CD14-positive monocyte (primary cell): Measurements from ENCODE around the gene UAP1L1. TPM values are rescaled to one million over a fixed set of nuclear protein-coding genes. Genes with fewer than 3 reads are reported as not detected.
"Not testable (repeated sequence)": the region's sequence is repeated elsewhere in the genome, so short reads cannot be mapped to it uniquely, and the experiment has no call there.

ENCODE experiments used
- DNase-seq, 3 donors: peaks; one replicate each; pipeline ENCODE4 v3.0.0-alpha.2; 2011 to 2022
- H2AFZ ChIP-seq: 2 replicates; pipeline ENCODE4 v1.6.0; 2012; ENCODE audit warnings: mild to moderate bottlenecking, low read depth, low read length, inconsistent platforms; ENCODE audit not compliant: insufficient read depth, poor library complexity, severe bottlenecking
- H3K27ac ChIP-seq, 2 donors: 1 replicate in 1 of 2; 2 replicates in 1 of 2; pipeline ENCODE4 v1.5.1; 2012 to 2013; ENCODE audit warnings: low read length in 2 of 2, control low read depth in 1 of 2, inconsistent platforms in 1 of 2, low read depth in 1 of 2, mild to moderate bottlenecking in 1 of 2
- H3K27me3 ChIP-seq, 2 donors: one replicate each; pipeline versions ENCODE4 v1.6.0 to v1.6.1; 2011 to 2013; ENCODE audit warnings: low read length in 2 of 2; ENCODE audit not compliant: control insufficient read depth in 2 of 2, insufficient read depth in 2 of 2
- H3K36me3 ChIP-seq, 2 donors: replicated peaks in 1 of 2; 1 replicate in 1 of 2; 2 replicates in 1 of 2; pipeline versions ENCODE4 v1.5.1 to v1.6.1; 2012 to 2013; ENCODE audit warnings: low read length in 2 of 2, control low read depth in 1 of 2, inconsistent platforms in 1 of 2, mild to moderate bottlenecking in 1 of 2; ENCODE audit not compliant: insufficient read depth in 2 of 2, control insufficient read depth in 1 of 2
- H3K4me1 ChIP-seq, 2 donors: 1 replicate in 1 of 2; 2 replicates in 1 of 2; pipeline versions ENCODE4 v1.5.1 to v1.6.1; 2012 to 2013; ENCODE audit warnings: low read length in 2 of 2, control low read depth in 1 of 2, inconsistent platforms in 1 of 2, mild to moderate bottlenecking in 1 of 2, moderate library complexity in 1 of 2; ENCODE audit not compliant: insufficient read depth in 2 of 2, control insufficient read depth in 1 of 2
- H3K4me2 ChIP-seq: replicated peaks from 2 replicates; pipeline ENCODE3; 2012; ENCODE audit warnings: low read length, moderate library complexity, mild to moderate bottlenecking; ENCODE audit not compliant: poor library complexity, severe bottlenecking; ENCODE audit errors: extremely low read depth
- H3K4me3 ChIP-seq, 3 experiments: fragments of 200-600 bp in 1 of 3; sonication (generic) in 1 of 3; replicated peaks in 1 of 3; 1 replicate in 2 of 3; 2 replicates in 1 of 3; pipeline ENCODE4 v1.5.1; 2011 to 2013; ENCODE audit warnings: low read length in 3 of 3, mild to moderate bottlenecking in 3 of 3, control low read depth in 2 of 3, low read depth in 2 of 3, inconsistent platforms in 1 of 3, moderate library complexity in 1 of 3
- H3K79me2 ChIP-seq: 2 replicates; pipeline ENCODE4 v1.6.0; 2012; ENCODE audit warnings: mild to moderate bottlenecking, control low read depth, inconsistent platforms, low read length, moderate library complexity; ENCODE audit not compliant: insufficient read depth
- H3K9ac ChIP-seq: 2 replicates; pipeline ENCODE4 v1.6.0; 2017; ENCODE audit warnings: low read length, mild to moderate bottlenecking; ENCODE audit not compliant: insufficient read depth, poor library complexity, severe bottlenecking
- H3K9me3 ChIP-seq, 2 donors: replicated peaks in 1 of 2; 1 replicate in 1 of 2; 2 replicates in 1 of 2; pipeline versions ENCODE4 v1.5.1 to v1.6.1; 2012 to 2013; ENCODE audit warnings: low read length in 2 of 2, control low read depth in 1 of 2; ENCODE audit not compliant: control insufficient read depth in 1 of 2, insufficient read depth in 1 of 2
- H4K20me1 ChIP-seq: 2 replicates; pipeline ENCODE4 v1.6.0; 2012; ENCODE audit warnings: mild to moderate bottlenecking, low read length, control low read depth, moderate library complexity; ENCODE audit not compliant: insufficient read depth
- H3K27ac Mint-ChIP-seq, 7 donors: one replicate each; pipeline ENCODE4 v1.8.0; 2020; ENCODE audit warnings: mild to moderate bottlenecking in 7 of 7, mixed read lengths in 7 of 7, moderate library complexity in 6 of 7, inconsistent platforms in 2 of 7
- H3K27me3 Mint-ChIP-seq, 3 donors: one replicate each; pipeline ENCODE4 v1.8.0; 2021 to 2022; ENCODE audit warnings: low read depth in 3 of 3, mild to moderate bottlenecking in 3 of 3, mixed read lengths in 3 of 3, moderate library complexity in 3 of 3, inconsistent platforms in 1 of 3
- H3K36me3 Mint-ChIP-seq, 2 donors: one replicate each; pipeline ENCODE4 v1.8.0; 2020; ENCODE audit warnings: mixed read lengths in 2 of 2, inconsistent platforms in 1 of 2, mild to moderate bottlenecking in 1 of 2
- H3K4me1 Mint-ChIP-seq: one replicate; pipeline ENCODE4 v1.8.0; 2020; ENCODE audit warnings: mild to moderate bottlenecking, mixed read lengths
- H3K4me3 Mint-ChIP-seq, 2 donors: one replicate each; pipeline ENCODE4 v1.8.0; 2020; ENCODE audit warnings: mild to moderate bottlenecking in 2 of 2, mixed read lengths in 2 of 2, moderate library complexity in 1 of 2
- H3K9me3 Mint-ChIP-seq, 7 donors: one replicate each; pipeline ENCODE4 v1.8.0; 2020 to 2022; ENCODE audit warnings: mixed read lengths in 7 of 7, mild to moderate bottlenecking in 6 of 7, moderate library complexity in 6 of 7, inconsistent platforms in 2 of 7
- WGBS: methylation state at CpG from one replicate; pipeline ENCODE4 v1.1.5; 2013; ENCODE audit warnings: missing lambda C conversion rate; ENCODE audit not compliant: insufficient coverage; 5-methylcytosine and 5-hydroxymethylcytosine counted together
- intact Hi-C, 2 donors: fragments of 100-400 bp; cut with micrococcal nuclease; formaldehyde crosslinking; loops; one replicate each; pipeline versions ENCODE4 v1.15.0 to v1.15.1; 2023
- polyA plus RNA-seq, 3 donors: library from polyadenylated mRNA; depleted of rRNA in 1 of 3; unstranded in 2 of 3; stranded (reverse) in 1 of 3; fragments of 300-500 nt in 2 of 3; fragments of >200 nt in 1 of 3; fragmentation: Illumina TruSeq in 2 of 3; gene quantifications; 1 replicate in 2 of 3; 2 replicates in 1 of 3; pipeline ENCODE4 v1.2.3, GENCODE V29; 2012 to 2021
- TF ChIP-seq, protein P1 (sequence below): fragments of 200-600 bp; IDR thresholded peaks from one replicate; pipeline ENCODE4 v1.8.0; 2022; ENCODE audit warnings: antibody characterized with exemption, mild to moderate bottlenecking

UAP1L1 gene
- polyA plus RNA-seq, 3 donors, result 5.7 to 16.7 (median 14.8) TPM

GRCh38 chr9:137116728-137117127 is 39.4 kb downstream of the UAP1L1 start:
- Histone ChIP-seq H3K4me3 (no peak overlapping the region), H3K4me2 (no peak overlapping the region), H3K9ac (no peak overlapping the region), H3K27me3 (peaks cover 0 to 3% of the 10 kb centered on the region in 2 donors), H3K27ac (no peak overlapping the region), H3K79me2 (no peaks in the 10 kb centered on the region), H2AFZ (no peak overlapping the region), H3K4me1 (peaks cover 15 to 17% of the 10 kb centered on the region in 2 donors), H3K36me3 (peaks cover 13 to 15% of the 10 kb centered on the region in 2 donors), H4K20me1 (peaks cover 14% of the 10 kb centered on the region), H3K9me3 (no peaks in the 10 kb centered on the region)
- H3K27ac Mint-ChIP-seq, result no peak overlapping the region
- H3K4me1 Mint-ChIP-seq, result peaks cover 12% of the 10 kb centered on the region
- H3K36me3 Mint-ChIP-seq, result peaks cover 3 to 8% of the 10 kb centered on the region in 2 donors
- DNase-seq, result no peak
- H3K27me3 Mint-ChIP-seq, result peaks cover 3 to 9% (median 6%) of the 10 kb centered on the region in 3 donors
- 92% methylated on average over 7 of the region's 17 CpGs for WGBS
- intact Hi-C loops, result loop anchor here in 1 of 2 donors (5.0 kb wide), 2 partner anchors 66 to 111 kb away; partner anchors contain the start of genes CYSRT1 and RNF224
- TF ChIP-seq, protein P1, sequence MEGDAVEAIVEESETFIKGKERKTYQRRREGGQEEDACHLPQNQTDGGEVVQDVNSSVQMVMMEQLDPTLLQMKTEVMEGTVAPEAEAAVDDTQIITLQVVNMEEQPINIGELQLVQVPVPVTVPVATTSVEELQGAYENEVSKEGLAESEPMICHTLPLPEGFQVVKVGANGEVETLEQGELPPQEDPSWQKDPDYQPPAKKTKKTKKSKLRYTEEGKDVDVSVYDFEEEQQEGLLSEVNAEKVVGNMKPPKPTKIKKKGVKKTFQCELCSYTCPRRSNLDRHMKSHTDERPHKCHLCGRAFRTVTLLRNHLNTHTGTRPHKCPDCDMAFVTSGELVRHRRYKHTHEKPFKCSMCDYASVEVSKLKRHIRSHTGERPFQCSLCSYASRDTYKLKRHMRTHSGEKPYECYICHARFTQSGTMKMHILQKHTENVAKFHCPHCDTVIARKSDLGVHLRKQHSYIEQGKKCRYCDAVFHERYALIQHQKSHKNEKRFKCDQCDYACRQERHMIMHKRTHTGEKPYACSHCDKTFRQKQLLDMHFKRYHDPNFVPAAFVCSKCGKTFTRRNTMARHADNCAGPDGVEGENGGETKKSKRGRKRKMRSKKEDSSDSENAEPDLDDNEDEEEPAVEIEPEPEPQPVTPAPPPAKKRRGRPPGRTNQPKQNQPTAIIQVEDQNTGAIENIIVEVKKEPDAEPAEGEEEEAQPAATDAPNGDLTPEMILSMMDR, result no peak
- peaks cover 0 to 3% (median 0%) of the 10 kb centered on the region in 7 donors for H3K9me3 Mint-ChIP-seq
- no peak overlapping the region for H3K4me3 Mint-ChIP-seq

GRCh38 chr9:137117269-137117731 is 40.0 kb downstream of the UAP1L1 start:
- intact Hi-C loops, result loop anchor here in 1 of 2 donors (5.0 kb wide), 2 partner anchors 65 to 110 kb away; partner anchors contain the start of genes CYSRT1 and RNF224
- peaks cover 0 to 3% of the 10 kb centered on the region in 2 donors for H3K27me3 ChIP-seq
- Mint-ChIP-seq H3K36me3 (peaks cover 3 to 6% of the 10 kb centered on the region in 2 donors), H3K27ac (no peak overlapping the region), H3K4me3 (no peak overlapping the region), H3K9me3 (peaks cover 0 to 3% (median 0%) of the 10 kb centered on the region in 7 donors), H3K27me3 (peaks cover 3 to 9% (median 6%) of the 10 kb centered on the region in 3 donors), H3K4me1 (peaks cover 12% of the 10 kb centered on the region)
- TF ChIP-seq, protein P1, result no peak
- H3K4me2 ChIP-seq, result no peak overlapping the region
- peaks cover 8 to 9% of the 10 kb centered on the region in 2 donors for H3K36me3 ChIP-seq
- no peaks in the 10 kb centered on the region for H3K9me3 ChIP-seq
- H2AFZ ChIP-seq, result no peak overlapping the region
- peaks cover 13% of the 10 kb centered on the region for H4K20me1 ChIP-seq
- H3K4me1 ChIP-seq, result peaks cover 15 to 17% of the 10 kb centered on the region in 2 donors
- H3K9ac ChIP-seq, result no peak overlapping the region
- 91% methylated on average over 8 of the region's 15 CpGs for WGBS
- no peak for DNase-seq
- no peak overlapping the region for H3K27ac ChIP-seq
- no peaks in the 10 kb centered on the region for H3K79me2 ChIP-seq
- no peak overlapping the region for H3K4me3 ChIP-seq

- not testable (repeated sequence) for H3K79me2 ChIP-seq, H3K9ac ChIP-seq, H3K4me1 Mint-ChIP-seq, H3K4me3 ChIP-seq, H3K4me2 ChIP-seq, H3K4me3 Mint-ChIP-seq, H3K27ac ChIP-seq, H3K27me3 ChIP-seq, H3K36me3 ChIP-seq, H3K9me3 ChIP-seq, H2AFZ ChIP-seq, H4K20me1 ChIP-seq, DNase-seq, H3K9me3 Mint-ChIP-seq, H3K36me3 Mint-ChIP-seq, H3K27me3 Mint-ChIP-seq
- WGBS, result 80% methylated on average over 2 of the region's 12 CpGs
- H3K27ac Mint-ChIP-seq, result peak overlapping the region in 1 of 7 donors; percentile 25
- H3K4me1 ChIP-seq, result peaks cover 15 to 17% of the 10 kb centered on the region in 2 donors
- intact Hi-C loops, result loop anchor here in 1 of 2 donors (5.0 kb wide), 2 partner anchors 64 to 109 kb away; partner anchors contain the start of genes CYSRT1 and RNF224
Measured at GRCh38 chr9:137118092-137118603, 40.8 kb downstream of the UAP1L1 start.
